Stimulated activated CD8-positive, alpha-beta memory T cell treated with anti-CD3 and anti-CD28 coated beads, Interleukin-12 subunit alpha, Interleukin-12 subunit beta, amount 100 ng/mL, for 24 hours (primary cell): Measurements from ENCODE around the gene TMA7B.
"Not testable (repeated sequence)": the region's sequence is repeated elsewhere in the genome, so short reads cannot be mapped to it uniquely, and the experiment has no call there.

Experiments
- DNase-seq: peaks from one replicate; pipeline ENCODE4 v3.0.0-alpha.2; 2020; ENCODE audit errors: extremely low read depth

The TMA7B gene

DNA sequence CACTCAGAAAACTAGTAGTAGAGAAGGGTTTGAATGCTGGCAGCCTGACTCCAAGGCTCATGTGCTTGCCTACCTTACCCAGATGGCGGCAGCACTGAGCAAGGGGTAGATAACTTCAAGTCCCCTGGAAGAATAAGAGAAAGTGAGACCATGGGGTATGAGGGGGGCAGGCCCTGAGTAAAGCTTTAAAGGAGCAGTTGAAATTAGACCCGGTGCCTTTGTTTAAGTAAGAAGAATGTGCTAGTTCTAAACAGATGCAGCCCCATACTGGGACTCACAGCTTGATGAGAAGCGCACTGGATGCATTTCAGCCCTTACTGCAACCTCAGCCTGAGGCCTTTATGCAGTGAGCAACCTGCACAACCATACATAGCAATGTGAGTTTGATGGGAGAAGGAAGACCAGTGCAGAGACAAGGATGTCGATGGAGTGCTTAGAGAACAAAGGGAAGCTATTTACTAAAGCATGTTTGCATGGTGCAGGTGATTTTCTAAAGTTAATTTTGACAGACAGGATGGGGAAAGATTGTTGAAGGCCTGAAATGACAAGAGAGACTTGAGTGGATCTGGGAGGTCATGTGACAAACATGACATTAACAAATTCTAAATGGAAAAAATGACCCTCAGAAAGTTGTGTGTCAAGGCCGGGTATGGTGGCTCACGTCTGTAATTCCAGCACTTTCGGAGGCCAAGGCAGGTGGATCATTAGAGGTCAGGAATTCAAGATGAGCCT is 27.1 kb upstream of the TMA7B start:
- DNase-seq = no peak

- DNase-seq = no peak
Measured at GRCh38 chr22:39933741-39934140, 26.5 kb upstream of the TMA7B start.

- no peak for DNase-seq
Measured at GRCh38 chr22:39935116-39935515, 25.1 kb upstream of the TMA7B start.

- no peak for DNase-seq
Measured at GRCh38 chr22:39935612-39936011, 24.6 kb upstream of the TMA7B start.

GRCh38 chr22:39936523-39937145 is 23.6 kb upstream of the TMA7B start:
- DNase-seq = no peak

DNA sequence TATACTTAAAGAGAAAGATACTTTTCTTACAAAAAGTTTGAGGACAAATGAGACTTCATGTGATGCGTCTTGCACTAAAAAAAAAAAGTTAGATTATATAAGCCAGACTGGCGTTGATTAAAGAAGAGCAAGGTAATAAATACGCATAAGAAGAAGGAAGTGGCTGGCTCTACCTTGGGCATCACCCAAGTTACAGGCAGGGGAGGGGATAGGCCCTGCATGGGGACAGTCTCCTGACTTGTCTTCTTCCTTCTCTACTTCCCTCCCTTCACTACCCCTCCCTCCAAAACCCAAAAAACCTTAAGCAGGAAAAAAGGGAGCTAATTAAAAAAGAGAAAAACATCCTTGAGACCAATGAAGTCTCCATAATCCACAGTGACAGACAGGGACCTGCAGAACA is 22.3 kb upstream of the TMA7B start:
- DNase-seq = no peak

DNA sequence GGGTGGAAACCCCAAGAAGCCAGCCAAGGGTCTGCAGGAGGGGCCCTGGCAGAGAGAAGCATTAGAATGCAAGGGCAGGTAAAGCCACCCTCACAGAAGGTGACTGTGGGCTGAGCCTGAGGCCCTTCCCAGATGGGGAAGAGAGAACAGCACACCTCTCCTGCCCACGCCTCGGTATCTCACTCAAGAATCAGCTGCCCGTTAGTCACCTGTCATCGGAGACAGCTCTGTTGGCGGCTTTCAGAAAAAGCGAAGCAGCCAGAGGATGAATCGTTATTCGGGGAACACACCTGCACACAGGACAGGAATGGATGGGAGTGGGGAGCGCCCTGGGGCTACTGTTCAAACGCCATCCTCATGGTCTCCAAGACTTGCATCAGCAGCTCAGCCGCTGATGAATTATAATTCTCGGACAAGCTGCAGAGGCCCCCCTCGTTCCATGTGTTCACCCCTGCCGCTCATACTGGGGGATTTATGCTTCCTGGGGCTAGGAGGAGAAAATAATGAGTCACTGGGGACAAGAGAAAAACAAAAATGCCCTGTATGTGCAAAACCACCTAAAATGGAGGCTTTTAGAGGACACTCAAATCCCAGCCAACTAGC is 21.6 kb upstream of the TMA7B start:
- no peak for DNase-seq

DNA sequence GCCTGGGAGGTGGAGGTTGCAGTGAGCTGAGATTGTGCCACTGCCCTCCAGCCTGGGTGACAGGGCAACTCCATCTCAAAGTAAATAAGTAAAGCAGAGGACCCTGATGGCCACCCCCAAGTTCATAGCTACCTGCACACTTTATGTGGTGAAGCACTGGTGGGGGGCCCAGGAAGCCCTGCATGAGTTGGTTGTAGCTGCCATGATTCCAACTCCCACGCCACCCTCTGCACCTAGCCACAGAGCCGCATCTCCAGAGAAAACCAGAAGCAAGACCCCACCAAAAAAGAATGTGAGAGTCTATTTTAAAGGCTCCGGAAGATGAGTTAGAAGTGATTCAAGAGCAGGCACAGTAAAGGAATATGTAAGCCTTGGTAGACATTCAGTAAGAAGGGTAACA is 20.4 kb upstream of the TMA7B start:
- DNase-seq = no peak

DNA sequence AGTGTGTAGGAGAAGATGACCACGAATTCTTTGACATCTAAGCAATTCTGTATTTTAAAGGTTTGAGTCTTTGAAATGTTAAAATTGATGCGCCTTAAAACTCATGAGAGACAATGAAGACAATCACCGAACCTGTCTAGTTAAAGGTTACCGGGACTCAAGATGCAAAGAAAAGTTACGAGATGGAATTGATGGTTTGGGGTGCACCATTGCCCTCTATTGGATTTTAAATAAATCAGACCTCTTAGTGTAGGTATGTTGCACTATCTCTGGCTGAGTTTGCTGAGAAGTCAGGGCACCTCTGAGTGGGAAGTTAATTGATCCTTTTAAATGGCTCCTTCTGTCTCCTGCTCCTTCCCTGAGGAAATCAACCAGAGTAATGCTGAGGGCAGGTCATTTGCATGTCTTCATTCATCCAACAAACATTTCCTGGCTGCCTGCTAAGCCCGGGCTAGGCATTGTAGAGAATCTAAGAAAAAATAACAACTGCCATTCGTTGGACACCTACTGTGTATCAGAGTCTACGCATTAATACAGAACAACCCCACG is 19.4 kb upstream of the TMA7B start:
- DNase-seq = no peak

DNA sequence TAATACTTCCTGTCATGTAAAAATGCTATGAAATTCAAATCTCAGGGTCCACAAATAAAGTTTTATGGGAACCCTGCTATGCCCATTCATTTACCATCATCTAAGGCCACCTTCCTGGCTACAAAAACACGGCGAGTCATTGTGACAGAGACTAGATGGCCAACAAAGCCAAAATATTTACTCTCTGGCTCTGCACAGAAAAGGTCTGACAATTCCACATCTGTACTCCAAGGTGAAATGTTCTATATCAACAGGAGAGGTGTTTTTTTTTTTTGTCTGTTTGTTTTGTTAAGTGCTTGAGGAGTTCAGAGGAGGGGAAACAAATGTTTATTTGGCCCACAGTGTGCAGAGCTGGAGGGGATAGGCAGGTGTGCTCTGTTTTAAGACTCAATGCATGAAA is 18.6 kb upstream of the TMA7B start:
- DNase-seq = no peak

DNA sequence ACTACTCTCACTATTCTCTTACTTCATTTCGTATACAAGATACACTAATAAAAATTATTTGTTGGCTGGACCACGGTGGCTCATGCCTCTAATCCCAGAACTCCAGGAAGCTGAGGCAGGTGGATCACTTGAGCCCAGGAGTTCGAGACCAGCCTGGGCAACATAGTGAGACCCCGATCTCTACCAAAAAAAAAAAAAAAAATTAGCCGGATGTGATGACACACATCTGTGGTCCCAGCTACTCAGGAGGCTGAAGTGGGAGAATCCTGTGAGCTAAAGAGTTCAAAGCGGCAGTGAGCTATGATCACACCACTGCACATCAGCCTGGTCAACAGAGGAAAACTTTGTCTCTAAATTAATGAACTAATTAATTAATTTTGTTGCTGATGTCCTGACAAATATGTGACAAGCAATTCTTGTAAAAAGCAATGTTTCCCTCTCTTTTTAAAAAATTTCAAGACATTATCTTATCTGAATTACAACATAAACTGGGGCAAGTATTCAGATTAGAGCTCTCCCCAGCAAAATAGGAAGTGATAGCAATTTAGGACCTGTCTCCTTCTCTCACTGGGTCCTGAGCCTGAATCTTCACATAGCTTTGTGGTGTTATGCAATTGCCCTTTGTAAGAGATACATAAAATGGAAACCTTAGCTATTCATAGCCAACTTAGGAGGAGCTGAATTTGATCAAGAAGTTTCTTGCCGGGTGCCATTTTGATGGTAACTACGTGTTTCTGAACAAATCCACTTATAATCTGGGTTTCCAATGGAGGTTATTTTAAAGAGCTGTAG is 17.6 kb upstream of the TMA7B start:
- DNase-seq = no peak

GRCh38 chr22:39943337-39943736 is 16.9 kb upstream of the TMA7B start:
- no peak for DNase-seq

DNA sequence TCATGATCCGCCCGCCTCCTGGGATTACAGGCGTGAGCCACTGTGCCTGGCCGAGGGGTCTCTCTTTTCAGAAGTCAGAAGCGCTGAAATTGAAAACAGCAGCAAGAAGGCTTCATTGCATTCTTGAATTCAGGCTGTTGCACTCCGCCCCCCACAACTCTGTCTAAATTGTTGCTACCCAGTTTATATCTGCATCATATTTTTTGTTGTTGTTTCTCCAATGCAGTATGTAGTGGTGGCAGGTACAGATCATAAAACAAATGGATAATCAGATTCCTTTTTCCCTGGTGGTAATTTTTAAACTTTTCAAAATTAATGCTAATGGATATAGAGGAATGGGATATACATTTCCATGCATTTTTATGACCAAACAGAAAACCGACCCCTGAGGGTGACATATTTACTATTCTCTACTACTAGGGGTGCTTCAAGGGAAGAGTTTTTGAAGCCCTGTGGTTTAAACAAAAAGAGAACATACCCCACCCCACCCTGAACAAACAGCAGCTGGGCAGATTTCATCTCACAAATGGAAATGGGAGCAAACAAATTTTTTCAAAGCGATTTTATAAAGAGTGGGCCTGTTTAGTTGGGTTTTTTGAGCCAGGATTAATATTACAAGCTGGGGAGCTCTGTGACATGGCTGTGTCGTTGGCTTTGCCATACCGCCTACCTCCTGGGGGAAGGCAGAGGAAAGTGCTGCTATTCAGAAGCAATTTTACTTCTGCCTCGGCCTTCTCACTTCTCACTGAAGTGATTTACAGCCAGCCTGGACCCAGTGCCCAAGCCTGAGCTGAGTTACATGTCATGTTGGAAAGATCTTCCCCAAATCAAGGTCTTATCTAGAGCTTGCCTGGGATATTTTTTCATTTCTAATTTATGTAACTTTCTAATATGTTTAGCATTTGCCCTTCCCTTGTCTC is 16.0 kb upstream of the TMA7B start:
- DNase-seq = no peak

DNA sequence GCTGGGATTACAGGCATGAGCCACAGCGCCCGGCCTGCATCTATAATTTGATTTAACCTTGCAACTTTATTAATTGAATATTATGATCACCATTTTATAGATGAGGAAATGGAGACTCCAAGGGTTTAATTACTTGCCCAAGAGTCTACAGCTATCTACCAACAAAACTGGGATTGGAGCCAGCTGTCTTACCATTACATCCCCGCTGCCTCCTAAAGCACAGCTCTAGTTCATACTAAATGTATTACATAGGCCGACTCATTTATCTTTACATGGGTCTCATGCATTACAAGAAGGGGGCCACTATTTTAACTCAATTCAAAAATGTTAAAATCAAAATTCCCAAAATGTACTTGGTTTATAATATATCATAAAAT is 14.1 kb upstream of the TMA7B start:
- DNase-seq = no peak

DNA sequence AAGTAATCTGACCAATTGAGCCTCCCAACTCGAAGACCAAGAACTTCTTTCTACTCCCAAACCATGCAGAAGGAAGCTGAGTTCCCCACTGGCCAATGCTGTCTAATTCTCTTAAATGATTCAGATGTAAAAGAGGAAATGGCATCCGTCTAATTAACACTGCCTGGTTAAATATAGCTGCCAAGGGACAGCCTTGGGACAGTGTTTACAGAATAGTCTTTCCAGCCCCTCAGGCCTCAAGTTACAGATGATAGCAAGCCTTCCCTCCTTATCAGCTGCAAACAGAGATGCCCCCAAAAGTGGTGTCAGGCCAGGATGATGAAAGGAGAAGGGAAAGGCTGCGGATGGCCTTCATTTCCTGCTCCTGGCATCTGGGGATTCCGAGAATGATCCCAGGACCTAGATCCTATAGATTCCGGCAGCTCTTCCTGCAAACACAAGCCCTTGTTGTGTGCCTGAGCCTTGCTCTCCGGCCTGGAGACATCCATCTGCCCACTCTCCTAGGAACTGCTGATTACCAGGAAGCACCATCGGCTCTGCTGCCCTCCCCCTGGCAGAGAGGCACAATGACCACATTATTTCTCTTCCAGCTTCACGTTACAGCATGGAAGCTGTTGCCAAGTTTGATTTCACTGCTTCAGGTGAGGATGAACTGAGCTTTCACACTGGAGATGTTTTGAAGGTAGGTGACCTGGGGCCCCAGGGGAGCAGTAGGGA is 13.5 kb upstream of the TMA7B start:
- no peak for DNase-seq

DNA sequence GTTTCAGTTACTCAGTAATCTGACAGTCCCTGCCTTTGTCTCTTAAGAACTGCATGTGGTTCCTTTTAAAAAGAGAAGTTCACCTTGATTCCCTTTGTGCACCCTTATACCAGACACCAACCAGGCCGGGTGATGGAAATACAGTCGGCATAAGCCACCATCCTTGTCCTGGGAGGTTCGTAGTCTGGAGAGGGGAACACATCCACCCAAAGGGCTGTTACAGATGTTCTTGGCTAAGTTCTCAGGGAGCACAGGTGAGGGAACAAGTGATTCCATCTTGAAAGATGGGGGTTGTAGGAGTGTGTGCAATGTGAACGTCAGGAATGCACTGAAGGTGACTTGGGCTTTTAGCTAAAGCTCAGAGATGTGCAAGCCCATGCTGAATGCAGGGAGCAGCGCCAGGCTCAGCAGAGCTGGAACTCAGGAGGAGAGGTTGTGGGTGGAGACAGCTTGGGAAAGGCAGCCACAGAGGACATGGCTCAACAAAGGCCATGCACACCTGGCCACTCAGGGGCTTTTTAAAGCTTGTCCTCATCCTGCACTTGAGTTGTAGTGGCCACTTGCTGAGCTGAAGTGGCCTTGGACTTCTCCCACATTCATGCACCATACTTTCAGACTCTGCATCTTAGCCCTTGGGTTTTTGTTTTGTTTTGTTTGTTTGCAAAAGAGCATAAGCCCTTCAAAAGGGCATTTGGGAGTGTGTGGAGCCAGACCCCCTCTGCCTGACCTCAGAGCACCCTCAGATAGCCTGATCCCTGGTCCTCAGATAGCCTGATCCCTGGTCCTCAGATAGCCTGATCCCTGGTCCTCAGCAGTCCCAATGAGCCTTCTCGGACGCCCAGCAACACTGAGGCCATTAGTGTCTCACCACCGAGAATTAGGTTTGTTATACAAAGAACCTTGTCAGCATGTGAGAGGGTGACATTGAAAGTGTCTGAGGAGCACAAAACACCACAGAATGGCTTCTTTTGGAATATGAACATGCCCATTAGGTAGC is 12.7 kb upstream of the TMA7B start:
- no peak for DNase-seq

GRCh38 chr22:39949964-39950737 is 10.0 kb upstream of the TMA7B start:
- DNase-seq = no peak

GRCh38 chr22:39951603-39952293 is 8.4 kb upstream of the TMA7B start:
- not testable (repeated sequence) for DNase-seq
